HepG2 (cell line): ENCODE results near the gene MT1M. TPM values are rescaled to one million over a fixed set of nuclear protein-coding genes. Genes with fewer than 3 reads are reported as not detected.

Source experiments
- ATAC-seq: fragments of 200-7000 bp; cut with Tn5 transposase; 3 replicates; pipeline ENCODE4 v1.9.1; 2020; ENCODE audit warnings: mild to moderate bottlenecking, moderate library complexity
- BruUV-seq: library from RNA; stranded (reverse); fragments of 400-500 nt; replicated peaks from 2 replicates; lab custom pipeline; 2021; lab: Mats Ljungman, UMichigan
- CTCF ChIA-PET: fragments of 300-600 bp; formaldehyde crosslinking; extraction: SDS; loops from one replicate; lab custom pipeline; 2021; ENCODE audit warnings: low total read pairs, inconsistent platforms, low intra/inter-chr PET ratio; lab: Yijun Ruan, JAX
- POLR2A ChIA-PET: fragments of 350-600 bp; sonication (Branson Sonifier 250); formaldehyde crosslinking; loops from one replicate; lab custom pipeline; 2020; ENCODE audit warnings: antibody characterized with exemption, inconsistent platforms; lab: Yijun Ruan, JAX
- DNase-seq: peaks from one replicate; pipeline ENCODE4 v3.0.0-alpha.2; 2015; ENCODE audit warnings: low spot score
- FAIRE-seq: peaks from 3 replicates; lab custom pipeline; 2011; peaks lifted over from hg19 to GRCh38; lab: Jason Lieb, UNC
- H2AFZ ChIP-seq: one replicate; pipeline ENCODE4 v1.6.1; 2011; ENCODE audit warnings: low read length, inconsistent platforms
- H3K27ac ChIP-seq: fragments of 300-600 bp; 3 replicates; pipeline ENCODE4 v1.8.0; 2011; ENCODE audit warnings: mixed run types, mild to moderate bottlenecking, mixed read lengths, low read length, inconsistent platforms; ENCODE audit not compliant: insufficient read depth; ENCODE audit errors: extremely low read length
- H3K27me3 ChIP-seq, 2 experiments: fragments of 200-600 bp in 1 of 2; 2 replicates in 1 of 2; 3 replicates in 1 of 2; pipeline versions ENCODE4 v1.6.0 to v1.8.0; 2011; ENCODE audit warnings: low read length in 2 of 2, mild to moderate bottlenecking in 2 of 2, moderate library complexity in 2 of 2, inconsistent platforms in 1 of 2; ENCODE audit not compliant: insufficient read depth in 2 of 2, control insufficient read depth in 1 of 2
- H3K36me3 ChIP-seq, 2 experiments: fragments of 200-600 bp in 1 of 2; replicated peaks in 1 of 2; 2 replicates in 1 of 2; 3 replicates in 1 of 2; pipeline versions ENCODE4 v1.5.1 to v1.8.0; 2011; ENCODE audit warnings: low read length in 2 of 2, inconsistent platforms in 1 of 2; ENCODE audit not compliant: insufficient read depth in 2 of 2, control insufficient read depth in 1 of 2
- H3K4me1 ChIP-seq: 2 replicates; pipeline ENCODE4 v1.5.1; 2012; ENCODE audit warnings: low read length, inconsistent platforms; ENCODE audit not compliant: insufficient read depth
- H3K4me2 ChIP-seq: 2 replicates; pipeline ENCODE4 v1.6.0; 2011; ENCODE audit warnings: low read depth, low read length, inconsistent platforms
- H3K4me3 ChIP-seq, 3 experiments: fragments of 200-600 bp in 1 of 3; sonication (generic), shearing (Covaris generic) in 1 of 3; replicated peaks in 1 of 3; 2 replicates each; pipeline ENCODE4 v1.5.1; 2011 to 2016; ENCODE audit warnings: low read length in 3 of 3, inconsistent platforms in 2 of 3, low read depth in 2 of 3, mild to moderate bottlenecking in 2 of 3, control low read depth in 1 of 3, mixed read lengths in 1 of 3; ENCODE audit not compliant: insufficient read depth in 1 of 3
- H3K79me2 ChIP-seq: one replicate; pipeline ENCODE4 v1.6.1; 2011; ENCODE audit warnings: low read length, inconsistent platforms; ENCODE audit not compliant: insufficient read depth
- H3K9ac ChIP-seq: 2 replicates; pipeline ENCODE4 v1.6.0; 2011; ENCODE audit warnings: mild to moderate bottlenecking, low read depth, low read length, inconsistent platforms; ENCODE audit not compliant: insufficient read depth
- H3K9me3 ChIP-seq: 2 replicates; pipeline ENCODE4 v1.5.1; 2012; ENCODE audit warnings: mild to moderate bottlenecking, low read length
- H4K20me1 ChIP-seq: 2 replicates; pipeline ENCODE4 v1.6.0; 2011; ENCODE audit warnings: inconsistent platforms, mild to moderate bottlenecking, low read length, moderate library complexity; ENCODE audit not compliant: insufficient read depth
- HOXA7 ChIP-seq: sonication (generic); formaldehyde crosslinking; IDR thresholded peaks from 2 replicates; pipeline ENCODE4 v1.8.1; 2022; ENCODE audit warnings: mild to moderate bottlenecking, missing genetic modification reagents, moderate library complexity
- ZNF33B ChIP-seq: sonication (generic); formaldehyde crosslinking; IDR thresholded peaks from 2 replicates; pipeline ENCODE4 v1.5.1; 2020; ENCODE audit warnings: mild to moderate bottlenecking, missing genetic modification reagents
- ZNF430 ChIP-seq: sonication (generic); formaldehyde crosslinking; IDR thresholded peaks from 2 replicates; pipeline ENCODE4 v1.9.0; 2021; ENCODE audit warnings: mild to moderate bottlenecking, missing genetic modification reagents
- ZNF44 ChIP-seq: sonication (generic); formaldehyde crosslinking; IDR thresholded peaks from 2 replicates; pipeline ENCODE4 v1.5.1; 2020; ENCODE audit warnings: mild to moderate bottlenecking, missing genetic modification reagents
- ZNF564 ChIP-seq: sonication (generic); formaldehyde crosslinking; IDR thresholded peaks from 2 replicates; pipeline ENCODE4 v1.8.1; 2023; ENCODE audit warnings: mild to moderate bottlenecking, missing genetic modification reagents
- WGBS: methylation state at CpG from one replicate; pipeline ENCODE4 v1.1.6; 2017; ENCODE audit warnings: low lambda C conversion rate; 5-methylcytosine and 5-hydroxymethylcytosine counted together
- in situ Hi-C: cut with HindIII; loops from 2 replicates; pipeline ENCODE4 v1.10.0; 2017; ENCODE audit warnings: low pct_unique_long_range_greater_than_20kb; ENCODE audit not compliant: extremely low pct_ligation_motif_present
- intact Hi-C: fragments of 100-400 bp; cut with micrococcal nuclease; formaldehyde crosslinking; loops from one replicate; pipeline ENCODE4 v1.10.0; 2022; ENCODE audit not compliant: unreplicated experiment
- polyA plus RNA-seq, 8 experiments: library from polyadenylated mRNA; depleted of rRNA in 3 of 8; stranded (reverse) in 7 of 8; unstranded in 1 of 8; fragments of >200 nt; fragmentation: Illumina TruSeq in 4 of 8; extraction: Trizol in 4 of 8; gene quantifications; 2 replicates each; pipeline versions ENCODE4 v1.2.1 to v1.2.3, GENCODE V29; 2011 to 2016; ENCODE audit warnings: low read depth in 4 of 8, missing spikeins in 1 of 8, mixed read lengths in 1 of 8; ENCODE audit not compliant: insufficient read depth in 1 of 8
- total RNA-seq, 5 experiments: library from RNA; depleted of rRNA; stranded (reverse); fragments of >200 nt; fragmentation: Illumina TruSeq; extraction: Trizol; gene quantifications; 2 replicates each; pipeline ENCODE4 v1.2.3, GENCODE V29; 2016; ENCODE audit warnings: low read depth in 1 of 5
- TF ChIP-seq, protein P1 (sequence below): sonication (generic); formaldehyde crosslinking; IDR thresholded peaks from 2 replicates; pipeline ENCODE4 v1.5.0; 2020; ENCODE audit warnings: mild to moderate bottlenecking, missing genetic modification reagents
- TF ChIP-seq, protein P2 (sequence below): sonication (generic); formaldehyde crosslinking; IDR thresholded peaks from 2 replicates; pipeline ENCODE4 v1.5.1; 2020; ENCODE audit warnings: mild to moderate bottlenecking, moderate library complexity, missing genetic modification reagents
- TF ChIP-seq, protein P3 (sequence below): IDR thresholded peaks from 2 replicates; pipeline ENCODE4 v1.6.1; 2012; ENCODE audit warnings: low read depth, low read length, improper control_type of control experiment
- TF ChIP-seq, protein P4 (sequence below): sonication (generic); formaldehyde crosslinking; IDR thresholded peaks from 2 replicates; pipeline ENCODE4 v1.5.1; 2020; ENCODE audit warnings: mild to moderate bottlenecking, missing genetic modification reagents, moderate library complexity
- TF ChIP-seq, protein P5 (sequence below): sonication (generic); formaldehyde crosslinking; IDR thresholded peaks from 2 replicates; pipeline ENCODE4 v1.5.0; 2020; ENCODE audit warnings: mild to moderate bottlenecking, missing genetic modification reagents, moderate library complexity

The MT1M gene
- total and polyA plus RNA-seq, 2 of the 13 experiments (the other 11 are each of a cell fraction or from before 2014, with no cell fraction given): 4.6 TPM; not detected in 1

DNA sequence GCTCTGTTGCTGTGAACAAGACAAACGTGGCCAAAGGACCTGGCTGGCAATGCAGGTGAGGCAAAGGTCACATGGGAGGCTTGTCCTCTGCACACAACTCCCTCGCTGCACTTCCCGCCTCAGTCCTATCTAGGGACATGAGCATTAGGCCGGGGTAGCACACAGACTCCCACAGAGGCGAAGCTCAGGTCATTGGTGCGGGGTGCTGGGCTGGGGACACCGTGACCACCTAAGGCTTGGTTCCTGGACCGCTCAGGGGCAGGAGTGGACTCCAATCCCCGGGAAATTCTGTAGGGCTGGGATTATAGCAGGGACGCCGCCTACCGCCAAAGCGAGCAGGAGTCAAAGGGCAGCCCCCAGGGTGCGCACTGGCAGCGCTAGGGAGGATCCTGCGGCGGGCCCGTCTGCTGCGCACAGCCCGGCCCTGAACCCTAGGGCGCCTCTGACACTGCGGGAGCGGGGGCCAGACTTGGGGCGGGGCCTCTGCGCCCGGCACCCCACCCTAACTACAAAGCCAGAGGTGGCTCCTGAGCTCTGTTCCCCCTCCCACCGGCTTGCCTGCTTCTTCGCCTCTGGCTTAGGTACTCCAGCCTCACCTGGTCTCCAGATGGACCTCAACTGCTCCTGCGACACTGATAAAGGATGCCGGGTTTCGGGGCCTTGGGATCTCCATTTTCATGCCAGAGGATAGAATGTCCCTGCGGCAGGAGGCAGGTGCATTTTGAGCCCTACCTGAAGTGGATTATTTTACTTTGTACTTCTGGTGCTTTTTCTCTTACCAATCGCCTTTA is 15.4 kb downstream of the MT1M start:
- H2AFZ ChIP-seq: no peak overlapping the region
- ChIA-PET CTCF (no interaction called here), POLR2A (interaction anchor here (1.3 kb wide), 1 partner anchor 197 kb away, joined by 3 read pairs; the partner anchor contains the start of genes NUDT21 and OGFOD1)
- 35% methylated on average over 20 of the region's 33 CpGs for WGBS
- ATAC-seq (peak; percentile 82), DNase-seq (no peak), FAIRE-seq (no peak)
- in situ Hi-C loops (no loop called here), intact Hi-C loops (no loop called here)
- no peaks in the 10 kb centered on the region for H3K9me3 ChIP-seq
- no peaks in the 10 kb centered on the region for H4K20me1 ChIP-seq
- H3K27ac ChIP-seq: no peak overlapping the region
- BruUV-seq: no TSS peak
- H3K4me2 ChIP-seq: peak overlapping the region; percentile 46; the same call in 1 of the 2 replicates
- H3K36me3 ChIP-seq: no peaks in the 10 kb centered on the region
- no peak overlapping the region for H3K9ac ChIP-seq
- peaks cover 39% of the 10 kb centered on the region for H3K4me1 ChIP-seq
- peaks cover 12 to 55% of the 10 kb centered on the region in 2 experiments; a peak in 4 of 5 replicates for H3K27me3 ChIP-seq
- peak overlapping the region in 1 of 3 experiments; percentile 35; a peak in 1 of 6 replicates for H3K4me3 ChIP-seq
- H3K79me2 ChIP-seq: no peaks in the 10 kb centered on the region
- 0 out of 2 replicates have a peak, but pooled peaks have one; percentile 57 for TF ChIP-seq ZNF430 (CRISPR knock-in tag)
- TF ChIP-seq, protein P1, sequence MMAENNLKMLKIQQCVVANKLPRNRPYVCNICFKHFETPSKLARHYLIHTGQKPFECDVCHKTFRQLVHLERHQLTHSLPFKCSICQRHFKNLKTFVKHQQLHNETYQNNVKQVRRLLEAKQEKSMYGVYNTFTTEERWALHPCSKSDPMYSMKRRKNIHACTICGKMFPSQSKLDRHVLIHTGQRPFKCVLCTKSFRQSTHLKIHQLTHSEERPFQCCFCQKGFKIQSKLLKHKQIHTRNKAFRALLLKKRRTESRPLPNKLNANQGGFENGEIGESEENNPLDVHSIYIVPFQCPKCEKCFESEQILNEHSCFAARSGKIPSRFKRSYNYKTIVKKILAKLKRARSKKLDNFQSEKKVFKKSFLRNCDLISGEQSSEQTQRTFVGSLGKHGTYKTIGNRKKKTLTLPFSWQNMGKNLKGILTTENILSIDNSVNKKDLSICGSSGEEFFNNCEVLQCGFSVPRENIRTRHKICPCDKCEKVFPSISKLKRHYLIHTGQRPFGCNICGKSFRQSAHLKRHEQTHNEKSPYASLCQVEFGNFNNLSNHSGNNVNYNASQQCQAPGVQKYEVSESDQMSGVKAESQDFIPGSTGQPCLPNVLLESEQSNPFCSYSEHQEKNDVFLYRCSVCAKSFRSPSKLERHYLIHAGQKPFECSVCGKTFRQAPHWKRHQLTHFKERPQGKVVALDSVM (CRISPR knock-in tag): 0 out of 2 replicates have a peak, but pooled peaks have one; percentile 26
- TF ChIP-seq, protein P2, sequence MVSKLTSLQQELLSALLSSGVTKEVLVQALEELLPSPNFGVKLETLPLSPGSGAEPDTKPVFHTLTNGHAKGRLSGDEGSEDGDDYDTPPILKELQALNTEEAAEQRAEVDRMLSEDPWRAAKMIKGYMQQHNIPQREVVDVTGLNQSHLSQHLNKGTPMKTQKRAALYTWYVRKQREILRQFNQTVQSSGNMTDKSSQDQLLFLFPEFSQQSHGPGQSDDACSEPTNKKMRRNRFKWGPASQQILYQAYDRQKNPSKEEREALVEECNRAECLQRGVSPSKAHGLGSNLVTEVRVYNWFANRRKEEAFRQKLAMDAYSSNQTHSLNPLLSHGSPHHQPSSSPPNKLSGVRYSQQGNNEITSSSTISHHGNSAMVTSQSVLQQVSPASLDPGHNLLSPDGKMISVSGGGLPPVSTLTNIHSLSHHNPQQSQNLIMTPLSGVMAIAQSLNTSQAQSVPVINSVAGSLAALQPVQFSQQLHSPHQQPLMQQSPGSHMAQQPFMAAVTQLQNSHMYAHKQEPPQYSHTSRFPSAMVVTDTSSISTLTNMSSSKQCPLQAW: no peak
- TF ChIP-seq, protein P3, sequence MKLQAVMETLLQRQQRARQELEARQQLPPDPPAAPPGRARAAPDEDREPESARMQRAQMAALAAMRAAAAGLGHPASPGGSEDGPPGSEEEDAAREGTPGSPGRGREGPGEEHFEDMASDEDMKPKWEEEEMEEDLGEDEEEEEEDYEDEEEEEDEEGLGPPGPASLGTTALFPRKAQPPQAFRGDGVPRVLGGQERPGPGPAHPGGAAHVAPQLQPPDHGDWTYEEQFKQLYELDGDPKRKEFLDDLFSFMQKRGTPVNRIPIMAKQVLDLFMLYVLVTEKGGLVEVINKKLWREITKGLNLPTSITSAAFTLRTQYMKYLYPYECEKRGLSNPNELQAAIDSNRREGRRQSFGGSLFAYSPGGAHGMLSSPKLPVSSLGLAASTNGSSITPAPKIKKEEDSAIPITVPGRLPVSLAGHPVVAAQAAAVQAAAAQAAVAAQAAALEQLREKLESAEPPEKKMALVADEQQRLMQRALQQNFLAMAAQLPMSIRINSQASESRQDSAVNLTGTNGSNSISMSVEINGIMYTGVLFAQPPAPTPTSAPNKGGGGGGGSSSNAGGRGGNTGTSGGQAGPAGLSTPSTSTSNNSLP: no peak
- 0 out of 2 replicates have a peak, but pooled peaks have one; percentile 20 for TF ChIP-seq ZNF33B (CRISPR knock-in tag)
- peak; percentile 48; the same call in 1 of the 2 replicates for TF ChIP-seq ZNF564 (CRISPR knock-in tag)
- TF ChIP-seq, protein P4, sequence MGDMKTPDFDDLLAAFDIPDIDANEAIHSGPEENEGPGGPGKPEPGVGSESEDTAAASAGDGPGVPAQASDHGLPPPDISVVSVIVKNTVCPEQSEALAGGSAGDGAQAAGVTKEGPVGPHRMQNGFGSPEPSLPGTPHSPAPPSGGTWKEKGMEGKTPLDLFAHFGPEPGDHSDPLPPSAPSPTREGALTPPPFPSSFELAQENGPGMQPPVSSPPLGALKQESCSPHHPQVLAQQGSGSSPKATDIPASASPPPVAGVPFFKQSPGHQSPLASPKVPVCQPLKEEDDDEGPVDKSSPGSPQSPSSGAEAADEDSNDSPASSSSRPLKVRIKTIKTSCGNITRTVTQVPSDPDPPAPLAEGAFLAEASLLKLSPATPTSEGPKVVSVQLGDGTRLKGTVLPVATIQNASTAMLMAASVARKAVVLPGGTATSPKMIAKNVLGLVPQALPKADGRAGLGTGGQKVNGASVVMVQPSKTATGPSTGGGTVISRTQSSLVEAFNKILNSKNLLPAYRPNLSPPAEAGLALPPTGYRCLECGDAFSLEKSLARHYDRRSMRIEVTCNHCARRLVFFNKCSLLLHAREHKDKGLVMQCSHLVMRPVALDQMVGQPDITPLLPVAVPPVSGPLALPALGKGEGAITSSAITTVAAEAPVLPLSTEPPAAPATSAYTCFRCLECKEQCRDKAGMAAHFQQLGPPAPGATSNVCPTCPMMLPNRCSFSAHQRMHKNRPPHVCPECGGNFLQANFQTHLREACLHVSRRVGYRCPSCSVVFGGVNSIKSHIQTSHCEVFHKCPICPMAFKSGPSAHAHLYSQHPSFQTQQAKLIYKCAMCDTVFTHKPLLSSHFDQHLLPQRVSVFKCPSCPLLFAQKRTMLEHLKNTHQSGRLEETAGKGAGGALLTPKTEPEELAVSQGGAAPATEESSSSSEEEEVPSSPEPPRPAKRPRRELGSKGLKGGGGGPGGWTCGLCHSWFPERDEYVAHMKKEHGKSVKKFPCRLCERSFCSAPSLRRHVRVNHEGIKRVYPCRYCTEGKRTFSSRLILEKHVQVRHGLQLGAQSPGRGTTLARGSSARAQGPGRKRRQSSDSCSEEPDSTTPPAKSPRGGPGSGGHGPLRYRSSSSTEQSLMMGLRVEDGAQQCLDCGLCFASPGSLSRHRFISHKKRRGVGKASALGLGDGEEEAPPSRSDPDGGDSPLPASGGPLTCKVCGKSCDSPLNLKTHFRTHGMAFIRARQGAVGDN (CRISPR knock-in tag): peak; percentile 86
- TF ChIP-seq HOXA7 (CRISPR knock-in tag): no peak
- peak; percentile 54; the same call in 1 of the 2 replicates for TF ChIP-seq ZNF44 (CRISPR knock-in tag)
- TF ChIP-seq, protein P5, sequence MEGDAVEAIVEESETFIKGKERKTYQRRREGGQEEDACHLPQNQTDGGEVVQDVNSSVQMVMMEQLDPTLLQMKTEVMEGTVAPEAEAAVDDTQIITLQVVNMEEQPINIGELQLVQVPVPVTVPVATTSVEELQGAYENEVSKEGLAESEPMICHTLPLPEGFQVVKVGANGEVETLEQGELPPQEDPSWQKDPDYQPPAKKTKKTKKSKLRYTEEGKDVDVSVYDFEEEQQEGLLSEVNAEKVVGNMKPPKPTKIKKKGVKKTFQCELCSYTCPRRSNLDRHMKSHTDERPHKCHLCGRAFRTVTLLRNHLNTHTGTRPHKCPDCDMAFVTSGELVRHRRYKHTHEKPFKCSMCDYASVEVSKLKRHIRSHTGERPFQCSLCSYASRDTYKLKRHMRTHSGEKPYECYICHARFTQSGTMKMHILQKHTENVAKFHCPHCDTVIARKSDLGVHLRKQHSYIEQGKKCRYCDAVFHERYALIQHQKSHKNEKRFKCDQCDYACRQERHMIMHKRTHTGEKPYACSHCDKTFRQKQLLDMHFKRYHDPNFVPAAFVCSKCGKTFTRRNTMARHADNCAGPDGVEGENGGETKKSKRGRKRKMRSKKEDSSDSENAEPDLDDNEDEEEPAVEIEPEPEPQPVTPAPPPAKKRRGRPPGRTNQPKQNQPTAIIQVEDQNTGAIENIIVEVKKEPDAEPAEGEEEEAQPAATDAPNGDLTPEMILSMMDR (CRISPR knock-in tag): peak; percentile 71
